Measurements from ENCODE around the gene TSHZ3.

- TF ChIP-seq CTCF (IDR thresholded peaks at IDR 0.05) (no peak), POLR2A (IDR thresholded peaks at IDR 0.05) (no peak)
These were observed 616 bp downstream of the TSHZ3 start for GRCh38 chr19:31348481-31349159.

Data from lower leg skin (tissue), 3 donors.